ENCODE measurements around the gene HTR7. TPM values are rescaled to one million over a fixed set of nuclear protein-coding genes. Genes with fewer than 3 reads are reported as not detected.

The HTR7 gene
- polyA plus RNA-seq, 1 donor (not counting 4 experiments of a cell fraction or from before 2014, with no cell fraction given): 12.2 TPM

DNA sequence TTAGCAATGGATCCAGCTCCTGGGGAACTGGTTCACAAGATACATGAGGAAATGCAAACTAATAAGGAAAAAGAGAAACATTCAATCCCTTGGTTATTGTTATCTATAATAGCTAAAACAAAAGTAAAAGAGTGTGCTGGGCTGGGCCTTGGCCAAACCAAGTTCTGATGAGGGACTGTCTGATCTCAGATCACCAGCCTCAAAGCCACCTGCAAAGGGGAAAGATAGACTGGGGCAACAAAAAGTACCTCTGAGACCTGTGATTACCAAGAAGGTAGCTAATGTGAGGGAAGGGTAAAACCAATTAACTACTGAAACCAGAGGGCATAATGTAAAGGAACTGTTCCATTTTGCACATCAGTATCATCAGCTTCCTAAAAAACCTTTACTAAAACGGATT, 51.2 kb downstream of the HTR7 start:
- no peak for FAIRE-seq
- Histone ChIP-seq H4K20me1 (ENCODE audit: control insufficient read depth, extremely low read depth, insufficient read depth, low read length) (no peaks in the 10 kb centered on the region), H3K36me3 (ENCODE audit: control insufficient read depth in 2 of 2, extremely low read depth in 1 of 2, insufficient read depth in 2 of 2, low read length in 2 of 2) (no peaks in the 10 kb centered on the region), H3K4me3 (ENCODE audit: control insufficient read depth in 2 of 3, extremely low read depth in 1 of 3, insufficient read depth in 2 of 3, low read depth in 1 of 3, low read length in 3 of 3) (no peak overlapping the region), H3K9me3 (ENCODE audit: control insufficient read depth, low read depth, low read length) (no peaks in the 10 kb centered on the region), H3K27me3 (ENCODE audit: control insufficient read depth, extremely low read depth, insufficient read depth, low read length) (no peaks in the 10 kb centered on the region), H3K9ac (ENCODE audit: control insufficient read depth, extremely low read depth, insufficient read depth, low read length) (no peak overlapping the region), H3K9me1 (ENCODE audit: control insufficient read depth, extremely low read depth, insufficient read depth, low read length) (no peaks in the 10 kb centered on the region), H3K4me2 (ENCODE audit: control insufficient read depth, extremely low read depth, insufficient read depth, low read depth, low read length) (no peak overlapping the region), H3K27ac (ENCODE audit: control insufficient read depth, insufficient read depth, low read length) (no peak overlapping the region), H2AFZ (ENCODE audit: control insufficient read depth, low read length) (no peak overlapping the region), H3K79me2 (ENCODE audit: control insufficient read depth, insufficient read depth, low read length) (no peaks in the 10 kb centered on the region), H3K4me1 (ENCODE audit: control insufficient read depth, extremely low read depth, insufficient read depth, low read length) (no peaks in the 10 kb centered on the region)
- TF ChIP-seq EZH2 (IDR thresholded peaks at IDR 0.05; ENCODE audit: low read length): no peak
- DNase-seq (ENCODE audit: low read depth, low spot score): no peak
- dilution Hi-C loops (cut with MboI; ENCODE audit: extremely low pct_ligation_motif_present, low sequenced_read_pairs): no loop called here

DNA sequence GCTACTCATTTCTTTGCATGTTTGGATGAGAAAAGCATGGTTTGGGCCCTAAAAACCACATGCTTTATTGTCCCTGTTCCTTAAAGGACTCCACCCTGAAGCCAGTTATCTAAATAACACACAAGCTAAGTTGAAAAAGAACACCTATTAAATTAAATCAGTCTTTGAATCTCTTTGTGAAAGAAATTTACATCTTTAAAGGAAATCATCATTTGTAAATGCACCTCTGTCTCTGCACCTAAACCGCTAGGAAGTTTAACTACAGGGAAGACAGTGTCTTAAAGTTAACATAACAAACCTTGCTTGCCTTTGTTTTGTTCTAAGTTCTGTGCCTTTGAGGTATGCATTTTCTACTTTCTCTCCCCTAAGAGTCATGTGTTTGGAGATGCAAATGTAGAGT, 52.6 kb downstream of the HTR7 start:
- H3K27me3 ChIP-seq (ENCODE audit: control insufficient read depth, extremely low read depth, insufficient read depth, low read length): no peaks in the 10 kb centered on the region
- H3K4me1 ChIP-seq (ENCODE audit: control insufficient read depth, extremely low read depth, insufficient read depth, low read length): no peaks in the 10 kb centered on the region
- H3K9me1 ChIP-seq (ENCODE audit: control insufficient read depth, extremely low read depth, insufficient read depth, low read length): no peaks in the 10 kb centered on the region
- no peaks in the 10 kb centered on the region for H3K9me3 ChIP-seq (ENCODE audit: control insufficient read depth, low read depth, low read length)
- FAIRE-seq (no peak), DNase-seq (ENCODE audit: low read depth, low spot score) (no peak)
- H3K4me2 ChIP-seq (ENCODE audit: control insufficient read depth, extremely low read depth, insufficient read depth, low read depth, low read length): no peak overlapping the region
- H4K20me1 ChIP-seq (ENCODE audit: control insufficient read depth, extremely low read depth, insufficient read depth, low read length): no peaks in the 10 kb centered on the region
- no peak overlapping the region for H3K9ac ChIP-seq (ENCODE audit: control insufficient read depth, extremely low read depth, insufficient read depth, low read length)
- TF ChIP-seq EZH2 (IDR thresholded peaks at IDR 0.05; ENCODE audit: low read length): no peak
- TF ChIP-seq, protein P1, sequence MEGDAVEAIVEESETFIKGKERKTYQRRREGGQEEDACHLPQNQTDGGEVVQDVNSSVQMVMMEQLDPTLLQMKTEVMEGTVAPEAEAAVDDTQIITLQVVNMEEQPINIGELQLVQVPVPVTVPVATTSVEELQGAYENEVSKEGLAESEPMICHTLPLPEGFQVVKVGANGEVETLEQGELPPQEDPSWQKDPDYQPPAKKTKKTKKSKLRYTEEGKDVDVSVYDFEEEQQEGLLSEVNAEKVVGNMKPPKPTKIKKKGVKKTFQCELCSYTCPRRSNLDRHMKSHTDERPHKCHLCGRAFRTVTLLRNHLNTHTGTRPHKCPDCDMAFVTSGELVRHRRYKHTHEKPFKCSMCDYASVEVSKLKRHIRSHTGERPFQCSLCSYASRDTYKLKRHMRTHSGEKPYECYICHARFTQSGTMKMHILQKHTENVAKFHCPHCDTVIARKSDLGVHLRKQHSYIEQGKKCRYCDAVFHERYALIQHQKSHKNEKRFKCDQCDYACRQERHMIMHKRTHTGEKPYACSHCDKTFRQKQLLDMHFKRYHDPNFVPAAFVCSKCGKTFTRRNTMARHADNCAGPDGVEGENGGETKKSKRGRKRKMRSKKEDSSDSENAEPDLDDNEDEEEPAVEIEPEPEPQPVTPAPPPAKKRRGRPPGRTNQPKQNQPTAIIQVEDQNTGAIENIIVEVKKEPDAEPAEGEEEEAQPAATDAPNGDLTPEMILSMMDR (optimal IDR thresholded peaks at IDR 0.05 in 1 of 3, IDR thresholded peaks at IDR 0.05 in 1 of 3, conservative IDR thresholded peaks at IDR 0.05 in 1 of 3; ENCODE audit: extremely low read depth in 1 of 3, insufficient read depth in 2 of 3, low read length in 3 of 3): no peak
- H3K36me3 ChIP-seq (ENCODE audit: control insufficient read depth in 2 of 2, extremely low read depth in 1 of 2, insufficient read depth in 2 of 2, low read length in 2 of 2): no peaks in the 10 kb centered on the region
- no peak overlapping the region for H2AFZ ChIP-seq (ENCODE audit: control insufficient read depth, low read length)
- H3K79me2 ChIP-seq (ENCODE audit: control insufficient read depth, insufficient read depth, low read length): no peaks in the 10 kb centered on the region
- H3K27ac ChIP-seq (ENCODE audit: control insufficient read depth, insufficient read depth, low read length): no peak overlapping the region
- no peak overlapping the region for H3K4me3 ChIP-seq (ENCODE audit: control insufficient read depth in 2 of 3, extremely low read depth in 1 of 3, insufficient read depth in 2 of 3, low read depth in 1 of 3, low read length in 3 of 3)
- dilution Hi-C loops (cut with MboI; ENCODE audit: extremely low pct_ligation_motif_present, low sequenced_read_pairs): no loop called here

- Histone ChIP-seq H2AFZ (ENCODE audit: control insufficient read depth, low read length) (no peak overlapping the region), H3K79me2 (ENCODE audit: control insufficient read depth, insufficient read depth, low read length) (no peaks in the 10 kb centered on the region), H3K9ac (ENCODE audit: control insufficient read depth, extremely low read depth, insufficient read depth, low read length) (no peak overlapping the region), H3K9me1 (ENCODE audit: control insufficient read depth, extremely low read depth, insufficient read depth, low read length) (no peaks in the 10 kb centered on the region), H3K27ac (ENCODE audit: control insufficient read depth, insufficient read depth, low read length) (no peak overlapping the region), H4K20me1 (ENCODE audit: control insufficient read depth, extremely low read depth, insufficient read depth, low read length) (no peaks in the 10 kb centered on the region), H3K4me1 (ENCODE audit: control insufficient read depth, extremely low read depth, insufficient read depth, low read length) (no peaks in the 10 kb centered on the region), H3K4me3 (ENCODE audit: control insufficient read depth in 2 of 3, extremely low read depth in 1 of 3, insufficient read depth in 2 of 3, low read depth in 1 of 3, low read length in 3 of 3) (no peak overlapping the region), H3K9me3 (ENCODE audit: control insufficient read depth, low read depth, low read length) (no peaks in the 10 kb centered on the region), H3K27me3 (ENCODE audit: control insufficient read depth, extremely low read depth, insufficient read depth, low read length) (no peaks in the 10 kb centered on the region), H3K4me2 (ENCODE audit: control insufficient read depth, extremely low read depth, insufficient read depth, low read depth, low read length) (no peak overlapping the region), H3K36me3 (ENCODE audit: control insufficient read depth in 2 of 2, extremely low read depth in 1 of 2, insufficient read depth in 2 of 2, low read length in 2 of 2) (no peaks in the 10 kb centered on the region)
- dilution Hi-C loops (cut with MboI; ENCODE audit: extremely low pct_ligation_motif_present, low sequenced_read_pairs): no loop called here
- FAIRE-seq (no peak), DNase-seq (ENCODE audit: low read depth, low spot score) (no peak)
- TF ChIP-seq, protein P1 (optimal IDR thresholded peaks at IDR 0.05 in 1 of 3, IDR thresholded peaks at IDR 0.05 in 1 of 3, conservative IDR thresholded peaks at IDR 0.05 in 1 of 3; ENCODE audit: extremely low read depth in 1 of 3, insufficient read depth in 2 of 3, low read length in 3 of 3): no peak
- no peak for TF ChIP-seq EZH2 (IDR thresholded peaks at IDR 0.05; ENCODE audit: low read length)
Measured at GRCh38 chr10:90804354-90804753, 53.5 kb downstream of the HTR7 start.
